Measurements from ENCODE around the gene FAM98B.

The FAM98B gene

DNA sequence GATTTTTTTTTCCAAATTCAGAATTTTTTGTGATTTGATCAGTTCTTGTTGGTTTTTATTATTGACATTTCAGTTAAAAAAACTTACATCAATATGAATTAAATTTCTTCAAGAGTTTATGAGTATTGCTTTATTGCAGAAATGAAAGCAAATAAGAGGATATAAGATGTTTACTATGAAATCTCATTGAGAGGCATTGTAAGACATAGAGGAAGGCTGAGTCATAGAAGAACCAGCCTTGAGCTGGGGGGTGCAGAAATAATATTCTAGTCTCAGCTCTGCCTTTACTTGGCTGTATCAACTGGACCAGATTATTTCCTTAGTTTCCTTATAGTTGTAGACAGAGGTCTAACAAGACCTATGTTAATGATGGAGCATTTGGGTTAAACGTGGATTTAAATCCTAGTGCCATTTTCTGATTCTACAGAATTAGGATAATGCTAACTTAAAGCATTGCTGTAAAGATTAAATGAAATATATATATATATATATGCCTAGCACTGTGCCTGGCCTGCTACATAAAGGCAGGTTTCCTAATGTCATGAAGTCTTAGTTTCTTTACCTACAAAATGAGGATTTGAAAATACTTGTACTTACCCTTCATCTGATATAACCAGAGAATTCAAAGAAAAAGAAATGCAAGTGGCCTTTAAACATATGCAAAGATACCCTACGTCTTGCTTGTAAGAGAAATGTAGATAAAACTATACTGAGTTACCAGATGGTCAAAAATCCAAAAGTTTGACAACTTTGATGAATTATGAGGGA is 7.3 kb downstream of the FAM98B start:
- DNase-seq (ENCODE audit: low spot score), result peak; percentile 18

DNA sequence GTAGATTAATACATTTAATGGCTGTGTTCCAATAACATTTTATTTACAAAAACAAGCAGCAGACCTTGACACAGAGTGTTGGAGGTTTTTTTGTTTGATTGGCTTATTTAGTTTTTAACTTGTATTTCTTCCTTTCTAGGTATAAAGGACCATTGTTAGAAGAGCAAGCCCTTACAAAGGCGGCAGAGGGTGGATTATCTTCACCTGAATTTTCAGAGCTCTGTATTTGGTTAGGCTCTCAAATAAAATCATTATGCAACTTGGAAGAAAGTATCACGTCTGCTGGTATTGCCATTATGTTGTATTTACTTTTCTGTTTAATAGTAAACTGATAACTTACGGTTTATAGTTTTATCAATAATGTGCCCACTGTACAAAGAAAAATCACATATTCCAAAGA is 10.0 kb downstream of the FAM98B start:
- no peak for DNase-seq (ENCODE audit: low spot score)

GRCh38 chr15:38464675-38465074 is 10.7 kb downstream of the FAM98B start:
- DNase-seq (ENCODE audit: low spot score), result no peak

DNA sequence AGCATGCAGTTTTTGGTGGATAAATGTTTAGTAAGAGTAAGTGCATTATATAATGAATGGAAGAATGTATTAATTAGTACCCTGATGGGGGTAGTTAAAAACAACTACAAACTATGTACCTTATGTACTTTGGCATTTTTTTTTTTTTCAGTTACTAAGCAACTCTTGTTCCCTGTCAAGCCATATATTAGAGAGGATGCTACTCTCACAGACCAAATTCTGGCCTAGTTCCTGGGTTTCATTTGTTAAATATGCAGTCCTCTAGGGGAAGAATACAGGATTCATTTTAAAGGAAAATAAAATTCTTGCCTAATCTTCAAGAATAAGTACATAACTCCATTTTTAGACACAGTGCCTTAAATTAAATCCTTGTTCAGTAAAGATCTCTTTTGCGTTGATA is 16.9 kb downstream of the FAM98B start:
- no peak for DNase-seq (ENCODE audit: low spot score)

- DNase-seq (ENCODE audit: low spot score), result no peak
Observed at GRCh38 chr15:38471974-38472373, 18.0 kb downstream of the FAM98B start.

DNA sequence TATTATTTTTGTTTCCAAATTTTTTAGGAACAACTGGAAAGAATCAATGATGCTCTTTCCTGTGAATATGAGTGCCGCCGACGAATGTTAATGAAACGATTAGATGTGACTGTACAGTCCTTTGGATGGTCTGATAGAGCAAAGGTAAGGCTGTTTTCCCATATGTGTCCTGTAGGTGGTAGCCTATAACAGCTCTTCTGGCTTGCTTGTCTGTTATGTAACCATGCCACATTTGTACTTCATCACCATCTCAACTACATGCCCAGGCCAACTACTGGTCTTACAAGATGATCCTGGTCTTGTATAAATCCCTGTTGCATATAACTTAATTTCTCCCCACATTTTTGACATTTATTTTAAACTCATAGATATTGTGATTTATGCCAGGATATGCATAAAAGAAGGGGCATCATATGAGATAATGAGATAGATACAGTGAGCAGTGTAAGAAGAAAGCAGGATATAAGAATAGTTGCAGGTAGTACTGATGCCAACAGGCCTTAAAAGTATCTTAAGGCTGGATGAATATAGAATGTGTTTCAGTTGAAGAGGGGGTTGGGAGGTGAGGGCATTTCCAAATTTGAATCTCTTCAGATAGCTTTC is 20.3 kb downstream of the FAM98B start:
- DNase-seq (ENCODE audit: low spot score), result peak; percentile 64

- no peak for DNase-seq (ENCODE audit: low spot score)
Observed at GRCh38 chr15:38475361-38475760, 21.4 kb downstream of the FAM98B start.

DNA sequence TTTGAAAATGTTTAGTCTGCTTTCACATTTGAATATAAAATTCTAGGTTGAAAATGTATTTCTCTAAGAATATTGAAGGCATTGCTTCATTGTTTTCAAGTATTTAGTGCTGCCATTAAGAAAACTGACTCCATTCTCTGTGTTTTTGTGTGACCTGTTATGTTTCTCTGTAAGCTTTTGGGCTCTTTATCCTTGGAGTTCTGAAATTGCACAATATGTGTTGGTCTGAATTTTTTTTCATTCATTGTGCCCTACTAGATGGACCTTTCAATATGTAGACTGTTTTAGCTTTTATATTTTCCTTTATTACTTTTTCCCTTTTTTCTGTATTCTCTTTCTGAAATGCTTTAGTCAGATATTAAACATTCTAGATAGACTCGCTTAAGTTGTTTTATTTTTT is 22.2 kb downstream of the FAM98B start:
- DNase-seq (ENCODE audit: low spot score), result no peak

DNA sequence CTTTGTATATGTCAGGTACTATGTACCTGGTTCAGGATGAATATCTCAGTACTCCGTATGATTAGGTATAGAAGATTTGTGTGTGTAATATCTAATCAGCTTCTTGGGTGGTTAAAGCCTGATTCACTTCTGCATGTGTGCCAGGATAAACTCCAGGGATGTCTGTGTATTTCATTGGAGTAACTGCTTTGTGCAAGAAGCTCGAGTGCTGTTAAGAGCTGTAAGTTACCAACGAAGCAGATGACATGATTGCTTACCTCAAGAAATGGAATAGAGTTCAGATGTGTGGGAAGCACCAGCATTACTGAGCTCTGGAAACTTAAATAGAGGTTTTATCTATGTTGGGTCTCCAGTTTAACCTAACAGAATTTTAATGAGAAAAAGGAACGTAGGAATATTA is 23.7 kb downstream of the FAM98B start:
- no peak for DNase-seq (ENCODE audit: low spot score)

DNA sequence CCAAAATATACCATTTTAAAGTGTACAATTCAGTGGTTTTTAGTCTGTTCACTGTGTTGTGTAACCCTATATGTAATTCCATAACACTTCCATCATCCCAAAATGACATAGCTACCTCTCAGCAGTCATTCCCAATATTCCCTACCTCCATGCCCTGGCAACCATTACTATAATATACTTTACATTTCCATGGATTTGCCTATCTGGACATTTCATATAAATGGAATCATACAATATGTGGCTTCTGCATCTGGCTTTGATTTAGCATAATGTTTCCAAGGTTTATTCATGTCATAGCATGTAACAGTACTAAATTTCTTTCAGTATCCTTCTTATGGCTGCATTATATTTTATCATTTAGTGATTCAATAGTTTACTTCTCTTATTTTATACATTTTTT is 25.3 kb downstream of the FAM98B start:
- no peak for DNase-seq (ENCODE audit: low spot score)

DNA sequence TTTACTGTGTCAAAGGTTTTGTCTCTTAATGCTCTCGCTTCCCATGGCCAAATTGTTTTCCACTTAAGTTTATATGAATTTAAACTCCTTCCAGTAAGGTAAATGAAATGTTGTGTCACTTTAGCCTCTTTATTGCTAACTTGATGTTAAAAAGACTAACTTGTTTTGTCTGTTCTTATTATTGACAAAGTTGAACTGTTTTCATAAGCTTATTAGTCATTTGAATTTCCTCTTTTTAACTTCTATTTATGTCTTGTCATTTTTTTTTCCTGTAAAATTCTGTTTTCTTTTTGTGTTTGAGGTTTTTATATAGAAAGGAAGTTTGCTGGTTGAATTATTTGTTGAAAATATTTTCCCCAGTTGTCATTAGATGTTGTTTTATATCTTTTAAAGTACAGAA is 25.8 kb downstream of the FAM98B start:
- no peak for DNase-seq (ENCODE audit: low spot score)

- DNase-seq (ENCODE audit: low spot score), result no peak
Observed at GRCh38 chr15:38481113-38481512, 27.2 kb downstream of the FAM98B start.

GRCh38 chr15:38481761-38482160 is 27.8 kb downstream of the FAM98B start:
- no peak for DNase-seq (ENCODE audit: low spot score)

DNA sequence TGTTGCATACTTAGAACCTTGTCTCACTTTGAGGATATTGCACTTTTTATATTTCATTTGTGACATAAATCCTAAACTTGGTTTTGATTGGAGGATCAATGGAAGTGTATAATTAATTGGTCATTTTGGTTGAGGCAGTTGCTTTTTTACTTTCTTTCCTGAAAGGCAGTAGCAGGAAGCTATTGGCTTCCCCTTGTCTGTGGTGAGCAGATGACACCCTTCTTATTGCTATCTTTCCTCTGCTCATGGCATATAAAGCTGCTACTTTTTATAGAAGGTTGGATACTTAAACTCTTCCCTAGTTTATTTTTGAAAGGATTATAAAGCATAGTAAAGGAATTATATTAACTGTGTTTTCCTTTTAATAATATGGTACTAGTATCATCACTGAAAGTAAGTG is 28.6 kb downstream of the FAM98B start:
- DNase-seq (ENCODE audit: low spot score), result no peak

GRCh38 chr15:38486936-38487335 is 33.0 kb downstream of the FAM98B start:
- peak; percentile 45 for DNase-seq (ENCODE audit: low spot score)

DNA sequence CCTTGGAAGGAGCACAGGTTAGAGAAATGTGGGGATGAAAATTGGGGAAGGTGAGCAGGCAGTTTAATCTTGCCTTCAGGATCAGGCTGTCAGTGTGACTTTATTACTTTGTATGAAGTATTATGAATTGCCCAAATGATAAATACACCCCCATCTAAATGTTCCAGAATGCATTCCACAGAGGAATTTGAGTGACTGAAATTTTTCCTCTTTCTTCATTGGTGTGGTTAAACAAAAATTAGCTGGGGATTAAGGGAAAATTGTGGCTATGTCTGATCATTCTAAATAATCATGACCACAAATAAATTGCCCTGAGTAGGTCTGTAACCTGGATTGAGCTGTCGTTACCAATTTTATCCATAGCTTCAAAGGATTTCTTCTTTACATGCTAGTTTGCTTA is 33.5 kb downstream of the FAM98B start:
- no peak for DNase-seq (ENCODE audit: low spot score)

- no peak for DNase-seq (ENCODE audit: low spot score)
Observed at GRCh38 chr15:38490242-38490922, 36.5 kb downstream of the FAM98B start.

GRCh38 chr15:38496151-38496550 is 42.2 kb downstream of the FAM98B start:
- DNase-seq (ENCODE audit: low spot score), result no peak

GRCh38 chr15:38499651-38500050 is 45.7 kb downstream of the FAM98B start:
- no peak for DNase-seq (ENCODE audit: low spot score)

GRCh38 chr15:38503496-38503895 is 49.6 kb downstream of the FAM98B start:
- DNase-seq (ENCODE audit: low spot score), result no peak

- no peak for DNase-seq (ENCODE audit: low spot score)
Observed at GRCh38 chr15:38504680-38505467, 50.9 kb downstream of the FAM98B start.

GRCh38 chr15:38506997-38507396 is 53.1 kb downstream of the FAM98B start:
- no peak for DNase-seq (ENCODE audit: low spot score)

DNA sequence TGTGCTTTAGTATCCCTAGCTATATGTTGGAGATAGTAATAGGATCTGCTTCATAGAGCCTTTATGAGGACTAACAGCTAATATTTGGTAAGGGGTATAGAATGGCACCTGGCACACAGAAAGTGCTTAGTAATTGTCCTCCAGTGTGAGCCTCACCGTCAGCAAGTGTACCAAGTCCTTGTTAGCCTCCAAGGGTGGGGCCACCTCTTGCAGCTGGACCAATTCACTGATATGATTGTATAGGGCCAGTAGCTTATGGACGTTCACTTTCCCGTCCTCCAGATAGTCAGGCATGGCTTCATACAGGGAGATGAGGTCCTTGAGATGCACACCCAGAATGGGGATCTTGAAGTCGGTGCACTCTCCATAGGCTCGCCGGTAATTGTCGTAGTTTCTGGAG is 53.6 kb downstream of the FAM98B start:
- DNase-seq (ENCODE audit: low spot score), result no peak
